ENCODE measurements around the gene BTN3A1. TPM values are rescaled to one million over a fixed set of nuclear protein-coding genes. Genes with fewer than 3 reads are reported as not detected.
"Not testable (repeated sequence)": the region's sequence is repeated elsewhere in the genome, so short reads cannot be mapped to it uniquely, and the experiment has no call there.

Gene BTN3A1
- total RNA-seq (10 to 100 TPM in 2 of 4 donors, 1 to 10 TPM in 2; 8.9 to 13.0 (median 10.2) TPM), polyA plus RNA-seq (10 to 100 TPM in 1 of 3 donors, 1 to 10 TPM in 2; 3.0 to 33.5 (median 5.5) TPM)

- peak within 1 kb of the TSS; percentile 81 to 87 (median 84) for H3K27ac ChIP-seq
- peaks cover 0 to 13% (median 2%) of the 10 kb centered on the region in 4 donors for H3K36me3 ChIP-seq
- TF ChIP-seq POLR2AphosphoS5 (IDR thresholded peaks at IDR 0.05), result peak in 1 of 4 donors; percentile 15
- TF ChIP-seq CTCF (IDR thresholded peaks at IDR 0.05), result no peak
- H3K4me1 ChIP-seq, result peaks cover 0 to 24% (median 15%) of the 10 kb centered on the region in 4 donors
- no peaks in the 10 kb centered on the region for H3K27me3 ChIP-seq
- 0% methylated on average over 9 of the region's 9 CpGs for WGBS, 2 donors
- peak within 1 kb of the TSS; percentile 48 to 57 (median 54) for H3K4me3 ChIP-seq
- DNase-seq, result peak; percentile 78
- intact Hi-C loops (cut with DNase I), result loop anchor here (1.0 kb wide), 1 partner anchor 37 kb away; the partner anchor contains the start of gene BTN3A2
- no peaks in the 10 kb centered on the region for H3K9me3 ChIP-seq
Measured at GRCh38 chr6:26401987-26402658, at the start of gene BTN3A1. BTN3A1 (plus strand) TSS chr6:26402275; CDS start chr6:26405564, 3,289 bp downstream.

GRCh38 chr6:26352315-26352714 is 49.8 kb upstream of the BTN3A1 start:
- H3K4me1 ChIP-seq, result no peaks in the 10 kb centered on the region
- WGBS, 2 donors, result 97% methylated on average over 7 of the region's 7 CpGs
- intact Hi-C loops (cut with DNase I), result no loop called here
- no peak for DNase-seq
- H3K27me3 ChIP-seq, result no peaks in the 10 kb centered on the region
- TF ChIP-seq POLR2AphosphoS5 (IDR thresholded peaks at IDR 0.05) (no peak), CTCF (IDR thresholded peaks at IDR 0.05) (no peak), POLR2A (IDR thresholded peaks at IDR 0.05) (no peak), EP300 (IDR thresholded peaks at IDR 0.05) (no peak)
- no peak overlapping the region for H3K4me3 ChIP-seq
- H3K36me3 ChIP-seq, result no peaks in the 10 kb centered on the region
- no peaks in the 10 kb centered on the region for H3K9me3 ChIP-seq
- no peak overlapping the region for H3K27ac ChIP-seq

GRCh38 chr6:26354162-26354561 is 47.9 kb upstream of the BTN3A1 start:
- no peak overlapping the region for H3K27ac ChIP-seq
- intact Hi-C loops (cut with DNase I), result no loop called here
- H3K9me3 ChIP-seq, result no peaks in the 10 kb centered on the region
- no peaks in the 10 kb centered on the region for H3K36me3 ChIP-seq
- 59 to 75% methylated on average over 3 of the region's 3 CpGs for WGBS, 2 donors
- no peak for DNase-seq
- H3K4me1 ChIP-seq, result no peaks in the 10 kb centered on the region
- no peak overlapping the region for H3K4me3 ChIP-seq
- H3K27me3 ChIP-seq, result no peaks in the 10 kb centered on the region
- TF ChIP-seq POLR2AphosphoS5 (IDR thresholded peaks at IDR 0.05), result no peak
- no peak for TF ChIP-seq POLR2A (IDR thresholded peaks at IDR 0.05)
- no peak for TF ChIP-seq EP300 (IDR thresholded peaks at IDR 0.05)
- TF ChIP-seq CTCF (IDR thresholded peaks at IDR 0.05), result no peak

GRCh38 chr6:26355366-26355765 is 46.7 kb upstream of the BTN3A1 start:
- TF ChIP-seq POLR2A (IDR thresholded peaks at IDR 0.05) (no peak), POLR2AphosphoS5 (IDR thresholded peaks at IDR 0.05) (no peak), EP300 (IDR thresholded peaks at IDR 0.05) (no peak), CTCF (IDR thresholded peaks at IDR 0.05) (no peak)
- Histone ChIP-seq H3K4me1 (no peaks in the 10 kb centered on the region), H3K36me3 (no peaks in the 10 kb centered on the region), H3K27me3 (no peaks in the 10 kb centered on the region), H3K9me3 (no peaks in the 10 kb centered on the region), H3K4me3 (no peak overlapping the region), H3K27ac (no peak overlapping the region)
- no peak for DNase-seq
- intact Hi-C loops (cut with DNase I), result no loop called here

GRCh38 chr6:26357543-26357942 is 44.5 kb upstream of the BTN3A1 start:
- H3K36me3 ChIP-seq; H3K4me3 ChIP-seq; H3K27ac ChIP-seq; intact Hi-C loops (cut with DNase I); DNase-seq; H3K27me3 ChIP-seq; H3K4me1 ChIP-seq; H3K9me3 ChIP-seq: not testable (repeated sequence)
- WGBS, 2 donors, result 93 to 94% methylated on average over 14 of the region's 14 CpGs

Measured in sigmoid colon (tissue), 7 donors.